Smooth muscle cell (in vitro differentiated cells): ENCODE results near the gene ESAM. TPM values are rescaled to one million over a fixed set of nuclear protein-coding genes. Genes with fewer than 3 reads are reported as not detected.

ENCODE experiments used
- DNase-seq: peaks from one replicate; lab custom pipeline; 2025; ENCODE audit not compliant: unreplicated experiment; lab: John Stamatoyannopoulos, UW
- H2AFZ ChIP-seq: fragments of 200-600 bp; sonication (generic); 2 replicates; pipeline ENCODE4 v1.6.0; 2016; ENCODE audit warnings: antibody characterized with exemption, low read depth, mild to moderate bottlenecking
- H3F3A ChIP-seq: fragments of 200-600 bp; sonication (generic); 2 replicates; pipeline ENCODE4 v1.6.0; 2017; ENCODE audit warnings: antibody characterized with exemption, low read depth
- H3K27ac ChIP-seq: fragments of 200-600 bp; sonication (generic); 2 replicates; pipeline ENCODE4 v1.5.1; 2016; ENCODE audit warnings: low read depth, mild to moderate bottlenecking
- H3K27me3 ChIP-seq: fragments of 200-600 bp; sonication (generic); 2 replicates; pipeline ENCODE4 v1.6.1; 2016; ENCODE audit warnings: low read depth, mild to moderate bottlenecking
- H3K36me3 ChIP-seq: fragments of 200-600 bp; sonication (generic); 2 replicates; pipeline ENCODE4 v1.5.1; 2016; ENCODE audit warnings: low read depth
- H3K4me1 ChIP-seq: fragments of 200-600 bp; sonication (generic); 2 replicates; pipeline ENCODE4 v1.5.1; 2016; ENCODE audit warnings: low read depth
- H3K4me2 ChIP-seq: fragments of 200-600 bp; sonication (generic); 2 replicates; pipeline ENCODE4 v1.6.0; 2016; ENCODE audit warnings: mild to moderate bottlenecking
- H3K4me3 ChIP-seq: fragments of 200-600 bp; sonication (generic); 2 replicates; pipeline ENCODE4 v1.5.1; 2016; ENCODE audit warnings: mild to moderate bottlenecking
- H3K79me2 ChIP-seq: fragments of 200-600 bp; sonication (generic); 2 replicates; pipeline ENCODE4 v1.6.0; 2016; ENCODE audit warnings: low read depth, mild to moderate bottlenecking
- H3K9ac ChIP-seq: fragments of 200-600 bp; sonication (generic); 2 replicates; pipeline ENCODE4 v1.6.0; 2016; ENCODE audit warnings: low read depth
- H3K9me3 ChIP-seq: fragments of 200-600 bp; sonication (generic); replicated peaks from 2 replicates; pipeline ENCODE4 v1.5.1; 2016; ENCODE audit warnings: low read depth
- H4K20me1 ChIP-seq: fragments of 200-600 bp; sonication (generic); 2 replicates; pipeline ENCODE4 v1.6.0; 2016; ENCODE audit warnings: low read depth
- WGBS: methylation state at CpG from one replicate; pipeline ENCODE4 v1.1.7; 2016; ENCODE audit warnings: low lambda C conversion rate; 5-methylcytosine and 5-hydroxymethylcytosine counted together
- polyA plus RNA-seq: library from polyadenylated mRNA; unstranded; fragments of >200 nt; fragmentation: Nextera tagmentation; extraction: Ambion mirVana; gene quantifications from 2 replicates; pipeline ENCODE4 v1.2.1, GENCODE V29; 2016
- total RNA-seq: library from RNA; depleted of rRNA; stranded (reverse); fragments of >200 nt; gene quantifications from 2 replicates; pipeline ENCODE4 v1.2.3, GENCODE V29; 2014
- TF ChIP-seq, protein P1 (sequence below): fragments of 200-600 bp; sonication (generic); IDR thresholded peaks from 2 replicates; pipeline ENCODE4 v1.5.1; 2017; ENCODE audit warnings: borderline replicate concordance, mild to moderate bottlenecking, antibody characterized with exemption; ENCODE audit not compliant: insufficient read depth, poor library complexity, severe bottlenecking

The ESAM gene
- total and polyA plus RNA-seq, 2 experiments from 2014 or later, result 0.31 to 0.94 TPM

DNA sequence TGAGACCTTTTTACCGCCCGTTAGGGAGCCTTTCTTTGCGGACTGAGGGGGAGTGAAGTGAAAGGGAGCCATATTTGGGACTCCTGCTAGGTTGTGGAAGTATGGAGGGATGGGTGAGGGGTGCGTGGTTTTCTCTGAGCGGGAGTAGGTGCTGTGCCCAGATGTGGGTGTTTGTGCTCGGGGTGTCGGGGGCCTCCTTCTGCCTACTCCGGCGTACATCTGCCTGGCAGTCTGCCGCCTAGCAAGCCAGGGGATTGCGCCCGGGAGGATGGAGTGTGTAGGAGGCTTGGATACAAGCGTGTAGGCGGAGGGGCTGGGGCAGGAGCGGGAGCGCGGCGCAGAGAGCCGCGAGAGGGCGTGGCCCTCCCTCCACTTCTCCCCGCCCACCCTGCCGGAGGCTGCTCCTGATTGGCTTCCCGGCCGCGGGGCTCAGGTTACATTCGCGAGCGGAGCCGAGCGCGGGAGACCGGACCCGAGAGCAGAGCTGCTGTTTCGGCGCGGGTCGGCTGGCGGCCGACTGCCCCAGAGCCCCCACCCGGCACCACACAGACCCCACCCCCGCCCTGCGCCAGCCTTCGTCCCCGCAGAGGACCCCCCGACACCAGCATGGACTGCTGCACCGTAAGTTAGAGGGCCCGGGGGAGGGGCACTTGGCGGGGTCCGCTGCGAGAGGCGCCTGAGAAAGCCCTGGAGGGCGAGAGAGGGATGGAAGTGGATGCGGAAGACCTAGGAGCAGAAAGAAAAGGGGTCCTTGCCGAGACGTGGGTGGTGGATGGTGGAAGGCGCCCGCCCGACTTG lies 22.4 kb downstream of the ESAM start, which contains the start of gene NRGN:
Gene NRGN (plus strand): TSS at position 464 of the 798 bp plus-strand sequence. CDS start 143 bp downstream, at position 607.
- Histone ChIP-seq H3K9ac (no peak within 1 kb of the TSS), H3K4me1 (peaks cover 11% of the 10 kb centered on the region), H4K20me1 (no peaks in the 10 kb centered on the region), H3K36me3 (no peaks in the 10 kb centered on the region), H3K27me3 (peaks cover 93% of the 10 kb centered on the region), H3K79me2 (no peaks in the 10 kb centered on the region), H3K27ac (no peak within 1 kb of the TSS), H3K4me2 (peak within 1 kb of the TSS; percentile 89), H2AFZ (peak within 1 kb of the TSS; percentile 70), H3K4me3 (peak within 1 kb of the TSS; percentile 60), H3K9me3 (no peaks in the 10 kb centered on the region), H3F3A (no peaks in the 10 kb centered on the region)
- WGBS, result 3% methylated on average over 35 of the region's 59 CpGs
- TF ChIP-seq, protein P1, sequence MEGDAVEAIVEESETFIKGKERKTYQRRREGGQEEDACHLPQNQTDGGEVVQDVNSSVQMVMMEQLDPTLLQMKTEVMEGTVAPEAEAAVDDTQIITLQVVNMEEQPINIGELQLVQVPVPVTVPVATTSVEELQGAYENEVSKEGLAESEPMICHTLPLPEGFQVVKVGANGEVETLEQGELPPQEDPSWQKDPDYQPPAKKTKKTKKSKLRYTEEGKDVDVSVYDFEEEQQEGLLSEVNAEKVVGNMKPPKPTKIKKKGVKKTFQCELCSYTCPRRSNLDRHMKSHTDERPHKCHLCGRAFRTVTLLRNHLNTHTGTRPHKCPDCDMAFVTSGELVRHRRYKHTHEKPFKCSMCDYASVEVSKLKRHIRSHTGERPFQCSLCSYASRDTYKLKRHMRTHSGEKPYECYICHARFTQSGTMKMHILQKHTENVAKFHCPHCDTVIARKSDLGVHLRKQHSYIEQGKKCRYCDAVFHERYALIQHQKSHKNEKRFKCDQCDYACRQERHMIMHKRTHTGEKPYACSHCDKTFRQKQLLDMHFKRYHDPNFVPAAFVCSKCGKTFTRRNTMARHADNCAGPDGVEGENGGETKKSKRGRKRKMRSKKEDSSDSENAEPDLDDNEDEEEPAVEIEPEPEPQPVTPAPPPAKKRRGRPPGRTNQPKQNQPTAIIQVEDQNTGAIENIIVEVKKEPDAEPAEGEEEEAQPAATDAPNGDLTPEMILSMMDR, result no peak
- DNase-seq, result peak; percentile 68

DNA sequence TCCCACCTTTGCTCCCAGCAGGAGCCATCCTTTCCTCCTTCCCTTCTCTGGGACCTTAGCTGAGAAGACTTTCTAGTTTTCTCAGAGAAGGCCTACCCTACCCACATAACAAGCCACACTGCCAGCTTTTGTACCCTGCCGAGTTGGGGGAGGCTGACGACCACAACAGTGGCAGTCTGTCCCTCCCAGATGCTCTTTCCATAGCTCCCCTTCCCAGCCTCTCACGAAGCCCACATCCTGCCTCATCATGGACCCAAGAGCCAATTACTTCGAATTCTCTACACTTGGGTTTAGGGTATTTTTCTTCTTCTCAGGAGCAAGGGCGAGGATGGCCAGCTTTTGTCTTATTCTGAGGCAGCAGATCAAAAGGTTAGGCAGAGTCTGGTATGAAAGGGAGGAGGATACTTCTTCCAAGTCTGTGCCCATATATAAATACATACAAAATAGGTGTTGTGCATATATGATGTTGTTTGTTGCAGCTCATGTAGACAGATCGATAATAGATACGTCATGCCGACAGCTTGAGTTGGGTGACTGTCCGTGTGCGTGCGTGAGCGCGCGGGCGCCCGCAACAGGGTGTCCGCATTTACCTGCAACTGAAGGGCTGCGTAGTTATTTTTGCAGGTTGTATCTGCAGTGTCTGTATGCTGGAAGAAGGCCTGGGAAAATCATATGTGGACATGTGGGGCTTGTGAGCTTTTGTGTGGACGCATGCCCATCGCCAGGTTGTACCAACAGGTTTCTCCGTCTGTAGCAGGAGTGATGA lies 23.2 kb downstream of the ESAM start:
- TF ChIP-seq, protein P1, result no peak
- no peak for DNase-seq
- Histone ChIP-seq H3K4me2 (peak overlapping the region; percentile 89), H3K27ac (no peak overlapping the region), H3K4me3 (no peak overlapping the region), H3K9me3 (no peaks in the 10 kb centered on the region), H4K20me1 (no peaks in the 10 kb centered on the region), H3F3A (no peaks in the 10 kb centered on the region), H3K36me3 (no peaks in the 10 kb centered on the region), H3K4me1 (peaks cover 11% of the 10 kb centered on the region), H3K79me2 (no peaks in the 10 kb centered on the region), H3K9ac (no peak overlapping the region), H3K27me3 (peaks cover 91% of the 10 kb centered on the region), H2AFZ (no peak overlapping the region)
- 72% methylated on average over 21 of the region's 21 CpGs for WGBS

DNA sequence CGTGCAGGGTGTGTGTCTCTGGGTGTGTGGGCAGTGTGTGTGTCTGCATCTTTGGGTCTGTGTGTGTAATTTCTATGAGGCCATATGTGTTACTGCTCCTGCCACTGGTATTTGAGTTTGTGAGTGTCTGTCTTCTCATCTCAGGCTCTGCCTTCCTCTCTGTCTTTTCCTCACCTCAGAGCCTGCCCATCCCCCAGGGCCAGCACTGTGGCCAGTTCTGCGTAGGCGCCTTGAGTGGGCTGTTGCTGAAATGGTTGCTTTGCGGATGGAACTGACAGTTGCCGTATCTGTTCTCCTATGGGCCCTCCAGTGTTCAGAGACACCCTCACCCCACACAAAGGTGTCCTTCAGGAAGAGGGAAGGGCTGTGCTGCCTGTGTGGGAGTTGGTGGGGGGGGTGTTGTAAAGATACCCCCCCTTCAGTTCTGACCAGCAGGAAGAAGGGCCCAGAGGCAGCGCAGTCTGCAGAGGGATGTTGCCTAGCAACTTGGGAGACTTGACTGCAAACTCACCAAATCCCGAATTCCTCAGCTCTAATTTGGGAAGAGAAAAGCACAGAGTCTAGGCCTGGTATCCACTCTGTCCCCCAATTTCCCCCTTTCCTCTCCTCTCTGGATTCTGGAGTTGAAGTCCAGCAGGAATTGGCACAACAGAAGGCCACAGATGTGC lies 24.3 kb downstream of the ESAM start:
- WGBS, result 82% methylated on average over 7 of the region's 7 CpGs

More for the DNA sequence above, 24.3 kb downstream of the ESAM start:
- no peak overlapping the region for H3K27ac ChIP-seq
- H3K4me1 ChIP-seq, result peaks cover 11% of the 10 kb centered on the region
- H3K9ac ChIP-seq, result no peak overlapping the region
- DNase-seq, result no peak
- H3F3A ChIP-seq, result no peaks in the 10 kb centered on the region
- no peaks in the 10 kb centered on the region for H3K9me3 ChIP-seq
- no peak overlapping the region for H3K4me2 ChIP-seq
- H3K27me3 ChIP-seq, result peaks cover 79% of the 10 kb centered on the region
- H3K79me2 ChIP-seq, result no peaks in the 10 kb centered on the region
- H3K36me3 ChIP-seq, result no peaks in the 10 kb centered on the region
- H4K20me1 ChIP-seq, result no peaks in the 10 kb centered on the region
- no peak overlapping the region for H3K4me3 ChIP-seq
- TF ChIP-seq, protein P1, result no peak
- H2AFZ ChIP-seq, result no peak overlapping the region
